ENCODE measurements around the gene SSTR4. TPM values are rescaled to one million over a fixed set of nuclear protein-coding genes. Genes with fewer than 3 reads are reported as not detected.

Gene SSTR4
- total and polyA plus RNA-seq, 2 experiments from 2014 or later: not detected

DNA sequence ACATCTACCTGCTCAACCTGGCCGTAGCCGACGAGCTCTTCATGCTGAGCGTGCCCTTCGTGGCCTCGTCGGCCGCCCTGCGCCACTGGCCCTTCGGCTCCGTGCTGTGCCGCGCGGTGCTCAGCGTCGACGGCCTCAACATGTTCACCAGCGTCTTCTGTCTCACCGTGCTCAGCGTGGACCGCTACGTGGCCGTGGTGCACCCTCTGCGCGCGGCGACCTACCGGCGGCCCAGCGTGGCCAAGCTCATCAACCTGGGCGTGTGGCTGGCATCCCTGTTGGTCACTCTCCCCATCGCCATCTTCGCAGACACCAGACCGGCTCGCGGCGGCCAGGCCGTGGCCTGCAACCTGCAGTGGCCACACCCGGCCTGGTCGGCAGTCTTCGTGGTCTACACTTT lies 619 bp downstream of the SSTR4 start:
- no peak overlapping the region for H3K27ac ChIP-seq

DNA sequence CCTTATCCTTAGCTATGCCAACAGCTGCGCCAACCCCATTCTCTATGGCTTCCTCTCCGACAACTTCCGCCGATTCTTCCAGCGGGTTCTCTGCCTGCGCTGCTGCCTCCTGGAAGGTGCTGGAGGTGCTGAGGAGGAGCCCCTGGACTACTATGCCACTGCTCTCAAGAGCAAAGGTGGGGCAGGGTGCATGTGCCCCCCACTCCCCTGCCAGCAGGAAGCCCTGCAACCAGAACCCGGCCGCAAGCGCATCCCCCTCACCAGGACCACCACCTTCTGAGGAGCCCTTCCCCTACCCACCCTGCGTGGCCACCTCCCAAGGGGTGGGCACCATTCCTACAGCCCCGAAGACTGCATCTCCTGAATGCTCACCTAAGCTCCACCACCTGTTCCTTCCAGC lies 1.3 kb downstream of the SSTR4 start:
- H3K4me1 ChIP-seq (ENCODE audit: low read depth): peaks cover 18% of the 10 kb centered on the region
- TF ChIP-seq, protein P1, sequence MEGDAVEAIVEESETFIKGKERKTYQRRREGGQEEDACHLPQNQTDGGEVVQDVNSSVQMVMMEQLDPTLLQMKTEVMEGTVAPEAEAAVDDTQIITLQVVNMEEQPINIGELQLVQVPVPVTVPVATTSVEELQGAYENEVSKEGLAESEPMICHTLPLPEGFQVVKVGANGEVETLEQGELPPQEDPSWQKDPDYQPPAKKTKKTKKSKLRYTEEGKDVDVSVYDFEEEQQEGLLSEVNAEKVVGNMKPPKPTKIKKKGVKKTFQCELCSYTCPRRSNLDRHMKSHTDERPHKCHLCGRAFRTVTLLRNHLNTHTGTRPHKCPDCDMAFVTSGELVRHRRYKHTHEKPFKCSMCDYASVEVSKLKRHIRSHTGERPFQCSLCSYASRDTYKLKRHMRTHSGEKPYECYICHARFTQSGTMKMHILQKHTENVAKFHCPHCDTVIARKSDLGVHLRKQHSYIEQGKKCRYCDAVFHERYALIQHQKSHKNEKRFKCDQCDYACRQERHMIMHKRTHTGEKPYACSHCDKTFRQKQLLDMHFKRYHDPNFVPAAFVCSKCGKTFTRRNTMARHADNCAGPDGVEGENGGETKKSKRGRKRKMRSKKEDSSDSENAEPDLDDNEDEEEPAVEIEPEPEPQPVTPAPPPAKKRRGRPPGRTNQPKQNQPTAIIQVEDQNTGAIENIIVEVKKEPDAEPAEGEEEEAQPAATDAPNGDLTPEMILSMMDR (IDR thresholded peaks at IDR 0.05; ENCODE audit: low read depth, low read length): no peak
- no peak overlapping the region for H3K4me3 ChIP-seq
- no peaks in the 10 kb centered on the region for H3K36me3 ChIP-seq
- H3K27me3 ChIP-seq: peaks cover 72% of the 10 kb centered on the region
- H3K9me3 ChIP-seq (ENCODE audit: low read depth): no peaks in the 10 kb centered on the region
- DNase-seq (ENCODE audit: low read depth in 1 of 2, low spot score in 1 of 2): no peak
- H3K27ac ChIP-seq: no peak overlapping the region

More for the DNA sequence above, 619 bp downstream of the SSTR4 start:
- DNase-seq (ENCODE audit: low read depth in 1 of 2, low spot score in 1 of 2): no peak
- Histone ChIP-seq H3K9me3 (ENCODE audit: low read depth) (no peaks in the 10 kb centered on the region), H3K36me3 (no peaks in the 10 kb centered on the region), H3K4me3 (no peak overlapping the region), H3K4me1 (ENCODE audit: low read depth) (peaks cover 18% of the 10 kb centered on the region), H3K27me3 (peaks cover 72% of the 10 kb centered on the region)
- TF ChIP-seq, protein P1 (IDR thresholded peaks at IDR 0.05; ENCODE audit: low read depth, low read length): no peak

DNA sequence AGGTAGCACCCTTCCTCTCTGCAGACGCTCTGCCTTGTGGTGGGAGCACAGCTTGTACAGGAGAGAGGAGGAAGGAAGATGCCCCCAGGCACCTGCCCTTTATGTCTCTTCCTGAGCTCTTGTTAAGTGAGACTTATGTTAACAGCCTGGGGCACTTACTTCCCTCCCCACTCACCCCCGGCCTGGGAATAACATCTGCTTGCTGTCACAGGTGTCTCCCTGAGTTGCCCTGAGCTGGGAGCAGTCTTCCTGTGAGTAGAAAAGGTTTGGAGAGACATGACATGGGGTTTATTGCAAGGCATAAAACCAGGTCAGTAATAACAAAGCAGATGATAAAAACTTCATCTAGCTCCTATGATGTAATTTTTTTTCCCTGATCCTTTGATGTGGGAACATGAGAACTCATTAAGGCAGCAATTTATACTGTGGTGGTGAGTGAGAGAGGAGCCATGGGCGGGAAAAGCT lies 1.9 kb downstream of the SSTR4 start:
- no peak overlapping the region for H3K27ac ChIP-seq
- H3K4me1 ChIP-seq (ENCODE audit: low read depth): peaks cover 12% of the 10 kb centered on the region
- H3K36me3 ChIP-seq: no peaks in the 10 kb centered on the region
- H3K4me3 ChIP-seq: no peak overlapping the region
- H3K9me3 ChIP-seq (ENCODE audit: low read depth): no peaks in the 10 kb centered on the region
- TF ChIP-seq, protein P1 (IDR thresholded peaks at IDR 0.05; ENCODE audit: low read depth, low read length): no peak
- no peak for DNase-seq (ENCODE audit: low read depth in 1 of 2, low spot score in 1 of 2)
- H3K27me3 ChIP-seq: peaks cover 79% of the 10 kb centered on the region

DNA sequence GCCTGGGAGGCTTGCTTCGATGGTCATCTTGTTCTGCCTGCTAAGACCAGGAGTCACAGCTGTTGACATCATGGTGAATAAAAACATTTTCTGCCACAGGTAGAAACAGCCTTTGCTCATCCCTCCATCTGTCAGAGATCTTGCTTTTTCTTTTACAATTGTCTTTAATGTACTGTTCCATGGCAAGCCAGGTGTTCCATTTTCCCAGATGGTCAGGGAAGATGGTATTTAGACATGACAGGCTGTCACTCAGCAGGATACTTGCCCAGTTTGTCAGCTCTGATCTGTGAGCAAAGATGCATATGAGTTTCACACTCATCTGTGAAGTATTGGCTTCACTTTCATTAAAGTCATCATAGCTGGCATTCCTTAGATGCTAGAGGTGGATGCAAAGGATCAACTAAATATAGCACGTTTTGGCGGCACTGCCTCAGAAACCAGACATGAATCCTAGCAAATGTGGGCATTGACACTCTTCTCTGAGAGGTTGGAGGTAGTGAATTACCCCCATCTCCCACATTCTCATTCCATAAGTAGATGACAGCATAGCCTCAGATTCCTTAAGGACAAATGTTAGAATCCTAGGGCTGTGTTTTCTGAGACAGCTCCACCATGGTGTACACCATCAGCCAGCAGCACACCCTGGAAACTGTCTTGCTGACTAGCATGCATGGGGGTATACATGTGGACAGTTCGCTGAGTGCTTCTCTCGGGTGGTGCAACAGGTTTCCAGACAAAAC lies 4.2 kb downstream of the SSTR4 start:
- Histone ChIP-seq H3K36me3 (no peaks in the 10 kb centered on the region), H3K27ac (no peak overlapping the region), H3K9me3 (ENCODE audit: low read depth) (no peaks in the 10 kb centered on the region), H3K27me3 (peaks cover 90% of the 10 kb centered on the region), H3K4me3 (no peak overlapping the region), H3K4me1 (ENCODE audit: low read depth) (no peaks in the 10 kb centered on the region)
- TF ChIP-seq, protein P1 (IDR thresholded peaks at IDR 0.05; ENCODE audit: low read depth, low read length): no peak
- no peak for DNase-seq (ENCODE audit: low read depth in 1 of 2, low spot score in 1 of 2)

DNA sequence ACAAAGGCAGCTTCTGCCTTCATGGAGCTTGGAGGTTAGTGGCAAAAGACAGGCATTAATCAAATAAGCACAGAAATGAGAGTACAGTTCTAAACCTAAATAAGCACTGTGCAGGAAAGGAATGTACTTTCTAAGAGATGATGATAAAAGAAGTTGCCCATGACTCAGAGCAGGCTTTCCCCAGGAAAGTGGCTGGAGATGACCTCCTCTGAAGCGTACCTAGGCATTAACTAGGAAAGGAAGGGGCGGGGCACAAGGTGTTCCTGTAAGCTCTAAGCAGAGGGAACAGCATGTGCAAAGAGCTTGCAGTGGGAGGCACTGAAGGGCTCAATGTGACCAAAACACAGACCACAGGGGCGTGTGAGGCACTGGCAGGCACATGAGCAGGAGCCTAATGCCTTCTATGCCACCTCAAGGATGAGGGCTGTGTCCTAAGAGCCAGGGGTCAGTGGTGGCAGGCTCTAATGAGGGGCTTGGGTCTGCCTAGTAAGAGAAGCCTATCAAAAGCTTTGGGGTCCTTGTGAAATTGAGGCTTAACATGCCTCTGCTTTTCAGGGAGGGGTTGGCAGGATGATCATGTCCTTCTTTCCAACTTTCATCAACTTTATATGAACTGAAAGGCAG lies 4.9 kb downstream of the SSTR4 start:
- no peaks in the 10 kb centered on the region for H3K36me3 ChIP-seq
- no peaks in the 10 kb centered on the region for H3K4me1 ChIP-seq (ENCODE audit: low read depth)
- no peaks in the 10 kb centered on the region for H3K9me3 ChIP-seq (ENCODE audit: low read depth)
- peaks cover 87% of the 10 kb centered on the region for H3K27me3 ChIP-seq
- H3K27ac ChIP-seq: no peak overlapping the region
- no peak for DNase-seq (ENCODE audit: low read depth in 1 of 2, low spot score in 1 of 2)
- H3K4me3 ChIP-seq: no peak overlapping the region
- TF ChIP-seq, protein P1 (IDR thresholded peaks at IDR 0.05; ENCODE audit: low read depth, low read length): no peak

All from cardiac muscle cell (in vitro differentiated cells and primary cell).